ENCODE data around the gene DCLK1. TPM values are rescaled to one million over a fixed set of nuclear protein-coding genes. Genes with fewer than 3 reads are reported as not detected.
A peak's percentile ranks its signal among the peaks of the same experiment; 100 is the strongest.

Gene DCLK1
- total RNA-seq, 4 donors from 2014 or later: 10.0 to 41.1 (median 19.5) TPM

DNA sequence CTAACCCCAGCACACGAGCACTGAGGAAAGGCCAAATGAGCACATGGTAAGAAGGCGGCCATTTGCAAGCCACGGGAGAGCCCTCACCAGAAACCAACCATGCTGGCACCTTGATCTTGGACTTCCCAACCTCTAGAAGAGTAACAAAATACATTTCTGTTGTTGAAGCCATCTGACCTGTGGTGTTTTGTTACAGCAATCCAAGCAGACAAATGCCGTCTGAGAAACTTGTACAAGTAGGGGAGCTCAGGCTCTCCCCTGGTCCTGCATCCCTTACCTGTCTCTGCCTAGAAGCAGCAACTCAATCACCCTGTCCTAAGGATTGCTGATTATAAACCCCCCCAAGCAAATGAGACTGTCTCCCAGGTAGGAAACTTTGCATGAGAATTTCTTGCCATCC lies 399.7 kb downstream of the DCLK1 start:
- TF ChIP-seq CTCF (IDR thresholded peaks at IDR 0.05) (no peak), POLR2A (IDR thresholded peaks at IDR 0.05) (no peak)
- 91 to 98% methylated on average over 4 of the region's 4 CpGs for WGBS, 2 donors
- intact Hi-C loops (cut with DNase I; ENCODE audit: low total_unique reads): no loop called here
- no peak overlapping the region for H3K4me3 ChIP-seq (ENCODE audit: low read depth, poor library complexity, severe bottlenecking)
- DNase-seq (ENCODE audit: low spot score in 2 of 2): no peak

- DNase-seq (ENCODE audit: low spot score in 2 of 2): peak in 1 of 2 donors; percentile 54
- intact Hi-C loops (cut with DNase I; ENCODE audit: low total_unique reads): no loop called here
- TF ChIP-seq CTCF (IDR thresholded peaks at IDR 0.05) (no peak), POLR2A (IDR thresholded peaks at IDR 0.05) (no peak)
- WGBS, 2 donors: 69 to 80% methylated on average over 5 of the region's 5 CpGs
- no peak overlapping the region for H3K4me3 ChIP-seq (ENCODE audit: low read depth, poor library complexity, severe bottlenecking)
Measured at GRCh38 chr13:35729926-35730627, 401.1 kb downstream of the DCLK1 start.

- DNase-seq (ENCODE audit: low spot score in 2 of 2): peak in 1 of 2 donors; percentile 40
- H3K4me3 ChIP-seq (ENCODE audit: low read depth, poor library complexity, severe bottlenecking): no peak overlapping the region
- intact Hi-C loops (cut with DNase I; ENCODE audit: low total_unique reads): no loop called here
- WGBS, 2 donors: 43 to 54% methylated on average over 6 of the region's 6 CpGs
- TF ChIP-seq CTCF (IDR thresholded peaks at IDR 0.05) (no peak), POLR2A (IDR thresholded peaks at IDR 0.05) (no peak)
Measured at GRCh38 chr13:35727881-35728280, 403.3 kb downstream of the DCLK1 start.

- no peak for TF ChIP-seq CTCF (IDR thresholded peaks at IDR 0.05)
- TF ChIP-seq POLR2A (IDR thresholded peaks at IDR 0.05): no peak
- 56 to 63% methylated on average over 6 of the region's 6 CpGs for whole genome bisulfite sequencing, 2 donors
- intact Hi-C loops (cut with DNase I; ENCODE audit: low total_unique reads): no loop called here
- peak in 1 of 2 donors; percentile 37 for DNase-seq (ENCODE audit: low spot score in 2 of 2)
- H3K4me3 ChIP-seq (ENCODE audit: low read depth, poor library complexity, severe bottlenecking): no peak overlapping the region
Measured at GRCh38 chr13:35724446-35724845, 406.7 kb downstream of the DCLK1 start.

GRCh38 chr13:35723821-35724220 lies 407.4 kb downstream of the DCLK1 start:
- WGBS, 2 donors: 9 to 26% methylated on average over 5 of the region's 5 CpGs
- peak in 1 of 2 donors; percentile 84 for DNase-seq (ENCODE audit: low spot score in 2 of 2)
- no peak for TF ChIP-seq POLR2A (IDR thresholded peaks at IDR 0.05)
- no peak for TF ChIP-seq CTCF (IDR thresholded peaks at IDR 0.05)
- intact Hi-C loops (cut with DNase I; ENCODE audit: low total_unique reads): no loop called here
- H3K4me3 ChIP-seq (ENCODE audit: low read depth, poor library complexity, severe bottlenecking): no peak overlapping the region

DNA sequence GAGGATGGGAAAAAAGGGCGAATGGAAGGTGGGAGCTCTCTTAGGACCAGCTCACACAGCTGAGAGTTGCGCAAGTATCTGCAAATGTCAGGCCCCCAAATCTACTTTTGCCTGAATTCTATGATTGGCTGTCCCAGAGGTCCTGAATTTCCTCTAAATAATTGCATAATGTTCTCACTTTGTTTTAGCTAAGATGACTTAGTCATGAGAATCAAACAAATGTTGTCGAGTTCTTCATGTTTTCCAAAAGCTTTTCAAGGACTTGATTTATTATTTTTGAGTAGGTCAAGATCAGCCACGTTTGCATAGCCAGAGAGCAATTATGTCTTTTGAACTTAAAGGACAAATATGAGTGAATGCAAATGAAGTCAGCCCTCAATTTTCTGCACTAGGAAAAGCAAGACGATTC lies 408.1 kb downstream of the DCLK1 start:
- intact Hi-C loops (cut with DNase I; ENCODE audit: low total_unique reads): no loop called here
- TF ChIP-seq POLR2A (IDR thresholded peaks at IDR 0.05) (no peak), CTCF (IDR thresholded peaks at IDR 0.05) (no peak)
- DNase-seq (ENCODE audit: low spot score in 2 of 2): peak; percentile 21 to 63
- H3K4me3 ChIP-seq (ENCODE audit: low read depth, poor library complexity, severe bottlenecking): no peak overlapping the region
- WGBS, 2 donors: 32 to 34% methylated on average over 5 of the region's 5 CpGs

Measured in lower leg skin (tissue), 4 donors.